ENCODE measurements around the gene CALML3.

DNA sequence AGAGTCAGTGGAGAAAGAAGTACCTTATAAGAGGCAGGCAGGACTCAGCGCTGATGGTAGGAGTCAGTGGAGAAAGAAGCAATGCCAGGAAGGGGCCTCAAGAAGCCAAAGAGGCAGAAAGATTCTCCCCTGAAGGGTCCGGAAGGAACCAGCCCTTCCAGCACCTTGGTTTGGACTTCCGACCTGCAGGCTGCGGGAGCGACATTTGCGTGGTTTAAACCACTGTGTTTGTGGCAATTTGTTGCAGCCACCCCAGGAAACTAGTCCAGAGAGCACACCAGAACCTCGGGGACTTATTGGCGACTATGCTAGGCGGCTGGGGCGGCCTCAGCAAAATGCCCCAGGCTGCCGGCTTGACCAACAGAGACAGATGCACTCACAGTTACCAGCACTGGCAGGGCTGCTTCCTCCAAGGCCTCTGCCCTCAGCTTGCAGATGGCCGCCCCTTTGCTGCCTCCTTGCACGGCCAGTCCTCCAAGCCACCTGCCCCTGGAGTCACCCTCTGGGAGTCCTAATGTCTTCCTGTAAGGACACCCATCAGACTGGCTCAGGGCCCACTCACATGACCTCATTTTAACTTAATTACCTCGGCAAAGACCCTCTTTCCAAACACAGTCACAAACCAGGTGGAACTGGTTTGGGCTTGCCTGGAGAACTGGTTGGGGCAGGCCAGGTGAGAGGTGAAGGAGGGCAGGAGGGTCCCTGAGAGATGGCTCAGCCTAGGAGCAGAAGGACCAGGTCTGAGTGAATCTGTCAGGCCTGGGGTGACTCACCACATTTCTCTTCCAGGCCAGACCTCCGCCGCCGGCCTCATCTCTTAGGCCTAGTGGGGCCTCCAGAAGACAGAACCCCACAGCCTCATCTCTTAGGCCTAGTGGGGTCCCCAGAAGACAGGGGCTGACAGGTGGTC, 26.1 kb downstream of the CALML3 start:
- TF ChIP-seq GATA2 (IDR thresholded peaks at IDR 0.05; ENCODE audit: low read depth, low read length) (no peak), GATA3 (IDR thresholded peaks at IDR 0.05; ENCODE audit: low read depth, low read length) (no peak)

Measured in SH-SY5Y (cell line).